Dedifferentiated amniotic fluid mesenchymal stem cell (primary cell): ENCODE data around the gene SETBP1.

Source experiments
- DNase-seq: peaks from one replicate; pipeline ENCODE4 v3.0.0-alpha.2; 2016; ENCODE audit errors: extremely low spot score

SETBP1 gene

DNA sequence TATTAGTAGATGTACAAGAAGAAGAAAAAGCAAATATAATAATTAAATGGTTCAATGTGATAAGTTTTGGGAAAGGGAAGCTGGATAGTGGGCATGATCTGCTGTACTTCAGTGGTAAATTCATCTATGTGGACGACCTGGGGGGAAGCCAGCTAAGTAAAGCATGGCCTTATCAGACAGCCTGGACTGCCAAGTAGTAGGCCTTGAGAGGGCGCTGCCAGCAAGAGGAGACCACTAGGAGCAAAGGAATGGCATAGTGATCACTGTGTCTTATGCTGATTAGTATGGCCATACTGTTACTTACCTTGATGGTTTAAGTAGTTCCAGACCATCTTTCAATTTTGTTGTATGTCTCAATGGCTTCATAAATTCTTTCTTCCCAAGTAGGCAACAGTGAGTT lies 287.6 kb downstream of the SETBP1 start:
- no peak for DNase-seq

DNA sequence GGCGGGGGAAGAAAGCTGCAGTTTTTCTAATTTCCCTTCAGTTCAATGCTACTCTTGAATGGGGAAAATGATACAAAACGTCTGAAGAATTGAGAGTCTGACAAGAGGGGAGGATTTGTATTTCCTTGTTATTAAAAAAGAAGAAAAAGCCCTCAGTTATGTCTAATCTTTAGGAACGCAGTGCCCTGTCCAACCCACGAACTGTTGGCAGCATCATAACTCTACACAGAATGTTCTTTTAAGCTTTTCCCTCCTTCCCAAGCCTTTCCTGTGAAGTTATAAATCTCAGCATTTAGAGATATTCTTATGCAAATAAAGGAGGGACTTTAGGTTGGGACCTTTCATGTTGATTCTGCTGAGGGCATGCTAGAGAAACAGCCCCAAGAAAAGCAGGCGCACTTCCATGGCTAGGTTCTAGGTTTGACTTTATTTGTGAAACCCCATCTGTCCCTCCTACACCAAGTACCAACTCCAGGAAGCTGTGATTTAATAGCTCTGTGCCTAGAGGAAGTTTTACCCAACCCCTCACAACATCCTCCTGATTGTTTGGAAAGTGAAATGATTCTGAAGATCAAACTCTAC lies 288.6 kb downstream of the SETBP1 start:
- DNase-seq, result no peak

DNA sequence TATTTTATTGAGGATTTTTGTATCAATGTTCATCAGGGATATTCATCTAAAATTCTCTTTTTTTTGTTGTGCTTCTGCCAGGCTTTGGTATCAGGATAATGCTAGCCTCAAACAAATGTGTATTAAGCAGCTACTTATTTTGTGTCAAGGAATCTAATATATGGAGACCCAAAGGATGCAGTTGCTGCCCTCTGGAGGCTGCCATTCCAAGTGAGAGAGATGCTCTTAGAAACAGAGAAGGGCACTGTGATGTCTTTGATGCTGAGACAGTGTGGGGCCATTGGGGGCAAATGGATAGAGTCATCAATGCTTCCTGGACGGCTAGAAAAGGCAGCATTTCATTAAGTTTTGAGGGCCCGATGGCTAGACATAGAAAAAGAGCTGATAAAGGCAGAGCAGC lies 292.6 kb downstream of the SETBP1 start:
- no peak for DNase-seq

DNA sequence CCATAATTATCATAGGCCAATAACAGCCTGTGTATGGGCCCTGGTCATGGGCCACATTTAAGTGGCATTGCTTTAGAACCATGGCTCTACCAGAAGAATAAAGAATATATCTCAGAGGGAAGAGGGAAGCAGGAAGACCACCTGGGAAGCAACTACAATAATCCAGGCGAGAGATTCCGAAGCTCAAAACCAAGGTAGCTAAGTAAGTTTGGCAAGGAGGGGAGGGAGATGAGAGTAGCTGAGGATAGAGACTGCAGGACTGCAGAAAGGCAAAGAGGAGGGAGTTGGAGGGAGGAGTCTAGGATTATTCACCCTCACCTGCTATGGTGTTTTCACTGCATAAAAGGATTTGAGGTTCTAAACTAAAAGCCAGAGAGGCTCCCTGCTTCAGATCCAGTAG lies 293.5 kb downstream of the SETBP1 start:
- no peak for DNase-seq

DNA sequence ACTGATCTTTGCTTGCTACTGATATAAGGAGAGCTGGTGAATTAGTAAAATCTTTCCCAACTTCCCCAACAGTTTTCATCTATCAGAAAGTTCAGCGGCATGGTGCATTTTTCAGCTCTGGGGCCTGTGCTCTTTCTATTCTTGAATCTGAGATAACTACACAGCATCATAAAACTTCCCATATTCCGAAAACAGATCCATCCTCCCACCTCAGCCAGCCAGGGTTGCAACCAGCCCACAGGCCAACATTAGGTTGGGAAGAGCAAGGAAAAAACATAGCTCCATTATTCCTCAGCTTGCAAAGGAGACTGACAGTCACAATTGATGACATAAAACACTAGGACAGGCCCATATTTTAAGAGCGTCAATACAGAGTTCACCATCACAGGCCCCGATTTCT lies 297.2 kb downstream of the SETBP1 start:
- no peak for DNase-seq

DNA sequence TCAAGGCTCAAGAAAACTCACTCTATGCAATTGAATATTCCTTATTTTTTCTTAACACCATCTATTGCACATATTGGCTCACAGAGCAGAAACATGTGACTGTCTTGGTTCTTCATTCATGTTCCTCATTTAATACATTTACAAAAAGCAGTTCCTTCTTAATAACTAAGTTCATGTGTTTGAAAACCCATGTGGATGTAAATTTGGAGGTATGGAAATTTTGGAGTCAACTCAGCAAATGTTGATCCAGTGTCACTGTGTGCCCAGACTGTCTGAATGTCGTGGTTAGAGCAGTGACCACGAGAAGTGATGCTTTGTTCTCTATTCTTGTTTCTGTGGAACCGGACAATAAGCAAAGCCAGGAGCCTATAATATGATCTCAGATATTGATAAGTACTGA lies 299.1 kb downstream of the SETBP1 start:
- no peak for DNase-seq

DNA sequence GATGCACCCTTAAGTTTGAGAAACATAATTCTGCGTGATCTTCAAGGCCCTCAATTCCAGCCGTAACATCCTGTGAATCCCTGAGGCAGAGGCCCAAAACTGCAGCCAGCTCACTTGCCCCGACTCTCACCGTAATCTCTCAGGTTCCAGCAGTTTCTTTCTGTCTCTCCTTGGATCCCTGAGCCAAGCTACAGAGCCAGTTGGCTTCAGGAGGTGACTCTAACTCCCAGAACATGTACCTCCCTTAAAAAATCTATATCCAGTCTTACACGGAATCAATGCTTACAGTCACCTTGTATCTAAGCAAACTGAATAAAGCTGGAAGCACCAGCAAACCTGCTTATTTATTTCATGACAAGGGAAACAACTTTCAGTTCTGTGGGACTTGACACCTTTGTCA lies 300.4 kb downstream of the SETBP1 start:
- DNase-seq, result no peak

DNA sequence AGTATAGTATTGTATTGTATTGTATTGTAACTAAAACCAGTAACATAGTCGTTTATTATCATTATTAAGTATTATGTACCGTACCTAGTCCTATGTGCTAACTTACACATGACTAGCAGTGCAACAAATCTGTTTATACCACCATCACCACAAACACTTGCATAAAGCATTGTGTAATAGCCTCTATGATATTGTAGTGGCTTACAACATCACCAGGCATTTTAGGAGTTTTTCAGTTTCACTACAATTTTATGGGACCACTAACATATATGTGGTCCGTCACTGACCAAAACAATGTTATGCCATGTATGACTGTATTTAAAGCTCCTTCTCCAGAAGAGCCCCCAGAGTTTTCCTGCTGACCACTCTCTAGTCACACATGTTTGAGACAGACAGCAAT lies 306.2 kb downstream of the SETBP1 start:
- DNase-seq, result no peak

DNA sequence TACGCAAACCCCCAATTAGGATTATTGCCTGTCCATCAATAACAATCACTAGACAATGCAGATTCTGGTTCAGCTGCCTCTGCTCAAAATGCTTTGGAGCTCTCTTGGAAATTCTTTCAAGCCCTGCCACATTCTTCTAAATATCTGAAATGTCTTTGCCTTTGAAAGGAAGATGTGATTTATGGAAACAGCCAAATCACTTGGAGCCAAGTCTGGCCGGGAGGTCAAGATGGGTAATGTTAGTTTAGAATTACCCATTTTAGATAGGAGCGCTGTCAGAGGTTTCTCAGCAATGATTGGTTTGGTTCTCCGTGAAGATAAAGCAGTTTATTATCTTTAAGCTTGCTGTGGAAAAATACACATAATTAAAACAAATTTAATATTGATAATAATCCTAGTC lies 306.7 kb downstream of the SETBP1 start:
- DNase-seq, result no peak

DNA sequence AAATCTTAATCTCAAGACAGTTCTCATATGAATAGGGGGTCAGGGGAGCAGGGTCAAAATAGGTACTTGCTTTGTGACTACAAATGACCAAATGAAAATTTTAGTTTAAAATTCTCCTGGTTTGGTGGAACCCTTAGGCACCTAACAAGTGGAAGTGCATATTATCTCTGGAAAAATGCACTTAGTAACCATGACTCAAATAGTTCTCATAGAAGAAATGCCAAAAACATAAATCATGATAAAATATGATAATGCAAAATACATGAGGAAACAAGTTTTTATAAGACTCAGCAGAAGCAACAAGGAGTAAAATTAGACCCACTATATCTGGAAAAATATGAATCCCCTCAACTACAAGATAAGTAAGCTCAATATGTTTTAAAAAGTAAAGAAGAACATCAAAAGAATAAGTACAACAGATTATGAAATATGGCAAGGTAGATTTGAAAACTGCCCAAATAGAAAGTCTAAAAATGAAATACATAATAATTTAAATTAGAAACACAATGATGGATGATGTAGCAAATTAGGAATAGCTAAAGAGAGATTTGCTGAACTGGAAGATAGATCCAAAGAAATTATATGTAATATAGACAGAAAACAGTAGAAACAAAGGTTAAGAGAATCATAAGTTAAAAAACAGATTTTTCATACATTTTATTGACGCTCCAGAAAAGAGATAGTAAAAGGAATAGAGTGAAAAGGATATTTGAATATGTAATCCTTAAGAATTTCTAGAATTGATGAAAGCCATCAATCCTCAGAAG lies 308.3 kb downstream of the SETBP1 start:
- DNase-seq, result peak; percentile 18

DNA sequence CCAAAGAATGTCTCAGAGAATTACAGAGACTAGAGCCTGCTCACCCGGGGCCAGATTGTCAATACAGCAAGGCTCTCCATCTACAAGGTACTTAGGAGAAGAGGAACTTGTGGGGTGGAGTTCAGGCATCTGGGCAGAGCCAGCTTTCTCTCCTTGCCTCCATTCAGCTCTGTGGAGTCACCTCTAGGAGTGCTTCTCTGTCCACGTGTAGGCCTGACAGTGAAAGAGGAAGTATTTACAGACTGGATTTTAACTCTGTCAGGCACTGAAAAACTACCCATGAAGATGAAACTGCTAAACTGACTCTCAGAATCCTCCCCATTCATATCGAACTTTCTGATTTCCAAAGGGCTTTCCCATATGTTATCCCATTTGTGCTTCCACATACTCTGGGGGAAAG lies 315.6 kb downstream of the SETBP1 start:
- DNase-seq, result no peak

DNA sequence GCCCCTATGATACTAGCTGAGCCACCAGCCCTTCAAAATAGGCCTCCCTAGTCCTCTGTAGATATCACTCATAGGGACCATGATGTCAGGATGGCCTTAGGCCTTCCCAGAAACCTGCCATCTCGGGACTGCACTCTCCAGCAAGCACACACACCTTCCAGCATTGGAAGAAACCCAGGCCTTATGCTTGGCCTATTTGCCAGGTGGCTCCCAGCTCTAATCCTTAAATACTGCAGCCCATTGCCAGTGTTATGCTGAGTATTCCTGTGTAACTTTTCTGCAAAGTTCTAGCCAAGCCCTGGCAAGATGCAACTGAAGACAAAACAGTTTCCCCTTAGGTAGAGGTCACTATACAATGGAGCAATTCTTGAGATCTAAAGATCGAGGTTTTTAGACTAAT lies 316.5 kb downstream of the SETBP1 start:
- DNase-seq, result no peak

DNA sequence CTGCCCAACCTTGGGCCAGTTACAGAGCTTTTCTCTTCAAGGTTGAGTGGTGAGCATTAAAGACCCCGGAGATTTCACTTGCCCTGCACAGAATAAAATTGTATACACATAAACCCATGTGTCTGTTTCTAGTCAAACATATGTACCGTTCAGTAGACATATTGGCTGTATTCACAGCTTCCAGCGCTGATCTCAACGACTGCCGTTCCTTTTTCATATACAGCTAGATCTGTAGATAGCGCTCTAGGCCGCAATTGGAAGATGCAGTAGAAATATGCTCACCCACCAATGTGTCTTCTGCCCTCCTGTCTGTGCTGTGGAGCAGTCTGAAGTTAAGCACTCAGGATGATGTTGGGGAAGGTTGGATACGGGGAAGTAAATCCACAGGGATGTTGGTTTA lies 317.7 kb downstream of the SETBP1 start:
- no peak for DNase-seq

DNA sequence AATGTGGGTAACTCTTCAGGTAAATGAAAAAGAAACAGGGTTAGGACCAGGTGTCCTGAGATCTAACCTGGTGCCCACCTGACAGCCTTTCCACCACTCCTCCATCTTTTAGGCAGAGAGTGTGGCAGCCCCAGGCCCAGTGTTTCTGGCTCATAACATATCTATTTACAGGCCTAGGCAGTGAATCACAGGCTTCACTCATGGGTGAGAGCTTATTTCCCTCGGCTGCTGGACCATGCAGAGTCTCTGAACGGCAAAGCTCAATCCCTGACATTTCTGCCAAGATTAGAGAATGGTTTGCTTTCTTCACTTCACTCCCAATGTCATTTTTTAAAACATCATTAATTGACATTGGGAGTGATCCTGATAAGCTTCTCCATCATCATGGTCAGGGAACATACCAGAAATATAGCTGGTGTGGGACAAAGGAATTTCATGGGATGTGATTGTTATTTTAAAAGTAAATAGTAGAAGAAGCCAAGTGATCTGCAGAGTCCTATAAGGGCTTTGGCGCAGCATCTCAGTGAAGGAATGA lies 323.9 kb downstream of the SETBP1 start:
- DNase-seq, result no peak

DNA sequence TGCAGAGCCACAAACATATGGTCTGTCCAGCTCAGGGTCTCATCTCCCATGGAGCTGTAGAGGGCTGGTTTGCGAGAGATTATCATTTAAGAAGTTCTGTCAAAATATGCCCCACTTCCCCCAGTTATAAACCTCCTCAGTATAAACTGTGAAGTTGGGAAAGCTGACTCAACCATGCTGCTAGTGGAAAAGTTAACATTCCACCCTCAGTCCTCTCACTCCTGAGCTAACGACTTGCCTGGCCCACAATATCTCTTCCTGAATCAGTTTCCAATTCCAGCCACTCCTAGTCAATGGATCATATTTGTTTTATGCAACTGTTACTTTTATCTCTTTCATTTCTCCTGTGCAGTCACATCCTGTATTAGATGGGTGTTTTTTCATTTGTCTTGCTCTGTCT lies 326.2 kb downstream of the SETBP1 start:
- no peak for DNase-seq

DNA sequence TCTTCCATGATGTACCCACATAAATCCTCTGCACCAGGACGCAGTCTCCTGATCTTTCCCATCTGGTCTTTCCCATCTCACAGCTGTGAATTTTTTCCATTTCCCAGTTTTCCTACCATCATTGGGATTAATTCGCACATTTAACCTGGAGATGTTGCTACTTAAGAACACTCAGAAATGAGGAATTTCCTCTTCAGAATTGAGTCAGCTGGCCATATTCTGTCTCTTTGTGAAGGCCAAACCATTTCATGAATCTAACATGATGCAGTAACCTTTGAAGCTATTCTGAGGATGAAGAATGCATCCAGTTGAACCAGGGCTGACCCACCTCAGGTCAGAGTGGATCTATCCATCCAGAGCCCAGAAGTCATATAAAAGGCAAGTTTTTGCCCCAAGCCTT lies 326.8 kb downstream of the SETBP1 start:
- DNase-seq, result no peak

DNA sequence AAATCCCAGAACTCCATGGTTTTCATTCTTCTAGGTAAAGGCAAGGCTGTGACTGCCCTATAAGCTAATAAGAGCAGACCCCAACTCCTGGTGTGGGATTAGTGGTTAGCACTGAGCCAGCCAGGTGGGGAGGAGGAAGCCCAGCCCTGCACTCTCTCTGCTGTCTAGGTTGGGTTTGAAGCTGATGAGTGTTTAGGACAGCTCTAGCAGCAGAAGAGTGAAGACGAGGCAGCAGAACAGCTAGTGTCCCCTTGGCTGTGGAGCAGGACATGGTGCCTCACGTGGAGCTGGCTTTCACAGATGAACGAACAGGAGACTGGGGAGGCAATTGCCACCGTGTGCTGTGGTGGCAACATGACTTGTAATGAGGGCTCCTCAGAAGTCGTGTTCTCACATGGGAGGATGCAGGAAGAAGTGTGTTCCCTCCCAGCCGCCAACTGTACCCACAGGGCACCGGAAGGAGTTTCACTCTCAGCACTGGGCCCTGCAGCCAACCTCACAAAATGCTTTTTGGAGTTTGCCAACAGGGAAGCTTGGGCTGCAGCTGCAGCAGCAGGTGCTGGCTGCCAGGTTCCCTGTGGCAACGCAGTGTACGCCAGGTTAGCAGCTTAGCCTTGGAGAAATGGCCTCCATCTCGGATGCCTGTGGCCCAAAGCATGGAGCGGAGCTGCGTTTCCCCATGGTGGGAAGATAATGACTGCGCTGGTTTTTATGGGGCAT lies 328.2 kb downstream of the SETBP1 start:
- no peak for DNase-seq

DNA sequence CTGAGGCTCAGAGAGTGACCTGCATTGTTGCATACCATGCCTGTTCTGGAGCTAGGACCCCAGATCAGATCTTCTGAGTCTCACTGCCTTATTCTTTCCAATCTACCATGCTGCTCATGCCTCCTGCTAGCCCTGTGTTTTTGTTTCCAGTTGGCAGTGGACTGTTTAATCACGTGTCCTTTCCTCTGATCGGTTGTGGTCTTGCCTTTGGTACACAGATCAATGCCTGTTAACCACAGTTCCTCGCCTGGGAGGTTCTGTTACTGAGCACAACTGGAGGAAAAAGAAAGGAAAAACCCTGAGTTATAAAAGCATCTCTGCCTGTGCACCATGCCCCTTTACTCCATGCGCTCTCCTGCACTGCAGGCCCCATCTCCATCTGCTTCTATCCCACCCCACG lies 329.1 kb downstream of the SETBP1 start:
- DNase-seq, result no peak

DNA sequence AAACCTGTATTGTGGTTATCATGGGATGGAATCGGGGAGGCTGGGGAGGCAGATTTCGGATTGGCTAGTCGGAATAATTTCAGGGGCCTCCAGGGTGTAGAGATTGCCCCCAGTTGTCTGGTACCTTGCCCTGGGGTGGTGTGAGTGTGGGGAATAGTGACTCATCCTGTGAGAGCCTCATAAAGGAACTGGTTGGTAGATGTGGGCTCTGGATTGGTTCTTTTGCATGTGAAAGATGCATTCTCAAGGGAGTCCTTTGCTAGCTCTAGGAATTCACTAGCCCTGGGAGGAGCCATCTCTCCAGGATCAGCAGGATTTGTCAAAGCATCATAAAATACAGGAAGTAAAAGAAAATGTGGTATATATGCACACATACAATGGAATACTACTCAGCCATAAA lies 331.6 kb downstream of the SETBP1 start:
- DNase-seq, result no peak

DNA sequence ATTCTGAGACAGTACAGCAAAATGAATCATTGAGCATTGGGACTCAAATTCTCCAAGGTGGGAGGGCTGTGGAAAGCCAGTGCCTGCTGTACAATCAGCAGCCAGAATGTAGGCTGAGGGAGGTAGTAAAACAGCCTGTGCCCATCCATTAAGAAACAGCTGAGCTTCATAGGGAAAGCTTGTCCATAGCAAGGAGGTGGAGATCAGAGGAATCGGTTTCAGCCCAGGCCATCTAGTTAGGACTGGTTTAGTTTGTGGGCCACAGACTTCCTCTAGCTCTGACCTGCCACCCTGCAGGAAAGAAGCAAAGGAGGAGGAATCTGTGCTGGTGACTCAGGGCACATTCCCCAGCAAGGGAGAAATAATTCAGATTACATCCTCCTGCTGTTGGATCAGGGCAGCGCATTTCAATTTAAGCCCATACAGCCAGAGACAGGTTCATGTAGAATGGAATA lies 333.4 kb downstream of the SETBP1 start:
- DNase-seq, result peak; percentile 58

DNA sequence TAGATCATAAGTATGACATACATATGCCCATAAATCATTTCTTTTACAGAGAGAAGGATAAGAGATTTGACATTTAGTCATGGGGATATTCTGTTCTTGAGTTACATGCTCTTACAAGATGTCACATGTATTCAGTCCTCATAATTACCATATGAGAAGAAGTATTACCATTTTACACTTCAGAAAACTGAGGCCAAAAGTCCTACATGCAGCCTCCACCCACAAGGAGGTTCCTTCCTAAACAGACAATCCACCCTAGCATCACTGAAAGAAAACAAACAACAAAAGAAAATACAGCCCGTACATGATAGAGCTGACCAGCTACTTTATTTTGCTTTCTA lies 335.1 kb downstream of the SETBP1 start:
- DNase-seq, result no peak

DNA sequence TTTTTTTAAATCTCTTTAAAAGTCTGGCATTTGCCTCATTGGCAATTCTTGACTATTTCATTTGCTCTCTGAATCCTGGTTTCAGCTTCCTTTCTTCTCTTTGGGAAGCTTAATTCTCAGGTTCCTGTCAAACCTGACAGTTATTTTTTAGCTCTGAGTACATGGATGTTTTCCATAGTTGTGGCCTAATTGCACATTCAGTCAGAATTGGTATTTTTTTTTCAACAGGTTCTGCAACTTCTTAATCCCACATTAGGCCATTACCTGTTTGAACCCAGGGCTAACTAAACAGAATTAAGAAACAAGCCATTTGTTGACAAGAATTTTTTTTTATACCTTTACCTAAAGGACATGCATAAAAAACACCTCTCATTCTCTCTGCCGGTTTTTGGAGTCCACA lies 338.8 kb downstream of the SETBP1 start:
- no peak for DNase-seq

DNA sequence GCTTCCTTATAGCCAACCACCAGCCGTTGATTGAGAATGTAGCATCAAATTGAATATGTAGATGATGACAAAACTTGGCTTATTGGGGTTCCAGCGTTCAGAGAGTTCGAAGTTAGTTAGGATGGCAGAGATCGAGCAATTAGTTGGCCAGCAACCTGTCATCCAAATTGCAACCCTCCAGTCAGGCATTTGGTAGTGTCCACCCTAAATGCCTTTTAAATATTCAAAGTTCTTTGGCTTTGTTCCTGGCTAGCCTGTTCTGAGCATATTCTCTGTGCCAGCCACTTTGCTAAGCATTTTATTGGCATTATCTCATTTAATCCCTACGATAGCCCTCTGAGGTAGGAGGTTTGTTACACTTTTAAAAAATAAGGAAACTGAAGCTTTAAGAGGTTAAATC lies 342.8 kb downstream of the SETBP1 start:
- no peak for DNase-seq
